B cell (primary cell): Measurements from ENCODE around the gene ZNF652. TPM values are rescaled to one million over a fixed set of nuclear protein-coding genes. Genes with fewer than 3 reads are reported as not detected.

Source experiments
- ATAC-seq: fragments of 200-7000 bp; cut with Tn5 transposase; one replicate; pipeline ENCODE4 v1.10.0; 2021; ENCODE audit warnings: low read depth, mild to moderate bottlenecking, moderate number of reproducible peaks, moderate library complexity
- CTCF ChIA-PET: fragments of 350-600 bp; sonication (Branson Sonifier 250); formaldehyde crosslinking; loops from one replicate; lab custom pipeline; 2021; ENCODE audit warnings: antibody characterized with exemption, inconsistent platforms; lab: Charles Lee
- POLR2A ChIA-PET: fragments of 350-600 bp; sonication (Branson Sonifier 250); formaldehyde crosslinking; loops from one replicate; lab custom pipeline; 2021; ENCODE audit warnings: antibody characterized with exemption; lab: Charles Lee
- DNase-seq: peaks from one replicate; pipeline ENCODE4 v3.0.0; 2013
- H2AFZ ChIP-seq: 2 replicates; pipeline ENCODE4 v1.6.1; 2012; ENCODE audit warnings: mild to moderate bottlenecking, low read depth, low read length; ENCODE audit not compliant: insufficient read depth, poor library complexity, severe bottlenecking
- H3K27ac ChIP-seq, 2 donors: 1 replicate in 1 of 2; 2 replicates in 1 of 2; pipeline ENCODE4 v1.5.1; 2012 to 2013; ENCODE audit warnings: low read length in 2 of 2, mild to moderate bottlenecking in 2 of 2, moderate library complexity in 1 of 2
- H3K27me3 ChIP-seq, 4 experiments: fragments of 200-600 bp in 1 of 4; sonication (generic) in 1 of 4; replicated peaks in 1 of 4; 1 replicate in 2 of 4; 2 replicates in 2 of 4; pipeline versions ENCODE4 v1.6.1 to v1.7.0; 2013 to 2016; ENCODE audit warnings: low read length in 3 of 4, mild to moderate bottlenecking in 2 of 4, mixed read lengths in 1 of 4, moderate library complexity in 1 of 4; ENCODE audit not compliant: insufficient read depth in 4 of 4, control insufficient read depth in 3 of 4; ENCODE audit errors: control extremely low read depth in 1 of 4
- H3K36me3 ChIP-seq, 2 experiments: replicated peaks in 1 of 2; 1 replicate in 1 of 2; 2 replicates in 1 of 2; pipeline versions ENCODE4 v1.6.1 to v1.7.1; 2013; ENCODE audit warnings: low read length in 1 of 2; ENCODE audit not compliant: insufficient read depth in 2 of 2, control insufficient read depth in 1 of 2; ENCODE audit errors: control extremely low read depth in 1 of 2, extremely low read depth in 1 of 2
- H3K4me1 ChIP-seq, 2 donors: fragments of 200-600 bp in 1 of 2; sonication (generic) in 1 of 2; 1 replicate in 1 of 2; 2 replicates in 1 of 2; pipeline versions ENCODE4 v1.5.1 to v1.6.1; 2013 to 2017; ENCODE audit warnings: low read length in 2 of 2; ENCODE audit not compliant: control insufficient read depth in 2 of 2, insufficient read depth in 2 of 2
- H3K4me2 ChIP-seq: replicated peaks from 2 replicates; pipeline ENCODE3; 2012; ENCODE audit warnings: mild to moderate bottlenecking, low read depth, low read length; ENCODE audit not compliant: poor library complexity, severe bottlenecking
- H3K4me3 ChIP-seq, 5 experiments: fragments of 200-600 bp in 1 of 5; sonication (generic) in 1 of 5; 1 replicate in 3 of 5; 2 replicates in 2 of 5; pipeline versions ENCODE4 v1.5.1 to v1.7.0; 2011 to 2016; ENCODE audit warnings: low read length in 4 of 5, mild to moderate bottlenecking in 4 of 5, low read depth in 2 of 5, control low read depth in 1 of 5, moderate library complexity in 1 of 5; ENCODE audit not compliant: insufficient read depth in 1 of 5; ENCODE audit errors: control extremely low read depth in 1 of 5, extremely low read depth in 1 of 5
- H3K79me2 ChIP-seq: fragments of 200-600 bp; sonication (generic); one replicate; pipeline ENCODE4 v1.6.0; 2016; ENCODE audit warnings: low read length; ENCODE audit not compliant: control insufficient read depth, insufficient read depth
- H3K9ac ChIP-seq: fragments of 200-600 bp; sonication (generic); 2 replicates; pipeline ENCODE4 v1.6.1; 2017; ENCODE audit warnings: mild to moderate bottlenecking, low read length, moderate library complexity
- H3K9me3 ChIP-seq, 3 donors: one replicate each; pipeline versions ENCODE4 v1.6.1 to v1.7.1; 2013; ENCODE audit warnings: low read length in 2 of 3; ENCODE audit not compliant: control insufficient read depth in 2 of 3, insufficient read depth in 1 of 3; ENCODE audit errors: control extremely low read depth in 1 of 3
- H4K20me1 ChIP-seq: 2 replicates; pipeline ENCODE4 v1.6.0; 2012; ENCODE audit warnings: mild to moderate bottlenecking, low read length; ENCODE audit not compliant: insufficient read depth, control insufficient read depth, poor library complexity, severe bottlenecking
- H3K27ac Mint-ChIP-seq: one replicate; pipeline ENCODE4 v1.8.0; 2021; ENCODE audit warnings: mixed read lengths
- H3K27me3 Mint-ChIP-seq: one replicate; pipeline ENCODE4 v1.8.0; 2021; ENCODE audit warnings: mixed read lengths
- H3K4me1 Mint-ChIP-seq: one replicate; pipeline ENCODE4 v1.8.0; 2021; ENCODE audit warnings: mixed read lengths
- H3K4me3 Mint-ChIP-seq: one replicate; pipeline ENCODE4 v1.8.0; 2021; ENCODE audit warnings: mixed read lengths
- H3K9me3 Mint-ChIP-seq: one replicate; pipeline ENCODE4 v1.8.0; 2022; ENCODE audit warnings: mixed read lengths; ENCODE audit not compliant: insufficient read depth
- EZH2 ChIP-seq: IDR thresholded peaks from 2 replicates; pipeline ENCODE4 v1.6.1; 2012; ENCODE audit warnings: borderline replicate concordance, low read depth, mild to moderate bottlenecking, moderate library complexity, low read length; ENCODE audit not compliant: insufficient read depth, poor library complexity, severe bottlenecking
- WGBS: methylation state at CpG from one replicate; pipeline ENCODE4 v1.1.5; 2013; ENCODE audit warnings: missing lambda C conversion rate; ENCODE audit not compliant: insufficient coverage; 5-methylcytosine and 5-hydroxymethylcytosine counted together
- intact Hi-C: fragments of 100-400 bp; cut with micrococcal nuclease; formaldehyde crosslinking; loops from one replicate; pipeline ENCODE4 v1.10.0; 2022
- polyA plus RNA-seq: library from polyadenylated mRNA; depleted of rRNA; stranded (reverse); fragments of >200 nt; gene quantifications from 2 replicates; pipeline ENCODE4 v1.2.3, GENCODE V29; 2012
- total RNA-seq, 2 donors: library from RNA; stranded (reverse); fragments of 120-200 nt in 1 of 2; gene quantifications; 1 replicate in 1 of 2; 2 replicates in 1 of 2; pipeline versions ENCODE4 v1.2.3 to v1.2.4, GENCODE V29; 2013 to 2022
- TF ChIP-seq, protein P1 (sequence below): fragments of 200-600 bp; IDR thresholded peaks from one replicate; pipeline ENCODE4 v1.8.0; 2022; ENCODE audit warnings: antibody characterized with exemption, mild to moderate bottlenecking

Gene ZNF652
- total and polyA plus RNA-seq, 2 donors (not counting 1 experiment from before 2014, with no cell fraction given), result 19.4 to 86.2 TPM

DNA sequence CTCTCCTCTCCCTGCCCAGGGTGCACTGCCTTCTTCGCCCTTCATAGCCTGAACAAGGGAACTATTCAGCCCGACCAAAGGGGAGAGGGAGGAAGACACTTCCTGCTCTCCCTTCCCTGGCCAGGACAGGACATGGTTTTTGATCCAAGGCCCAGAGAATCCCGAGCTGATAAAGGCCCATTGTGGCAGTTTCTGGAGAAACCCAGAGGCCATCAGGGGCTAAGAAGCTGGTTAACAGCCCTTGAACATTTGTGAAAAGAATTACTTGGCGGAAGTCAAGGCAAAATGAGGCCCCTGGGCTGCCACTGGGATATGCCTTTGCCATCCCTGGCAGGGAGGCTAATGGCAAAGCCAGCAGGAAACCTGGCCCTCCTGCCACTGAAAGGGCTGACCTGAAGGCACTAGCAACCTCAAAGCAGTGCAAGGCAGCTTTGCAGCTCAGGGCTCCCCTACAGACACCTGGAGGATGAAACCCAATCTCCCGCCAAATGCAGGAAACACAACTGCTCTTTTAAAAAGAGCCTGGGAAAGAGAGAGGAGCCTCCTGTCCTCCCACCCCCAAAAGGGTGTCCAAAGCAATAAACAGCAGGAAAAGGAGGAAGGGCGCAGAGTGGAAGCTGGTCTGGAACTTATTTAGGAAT, 40.0 kb upstream of the ZNF652 start:
- H3K27ac Mint-ChIP-seq, result no peak overlapping the region
- DNase-seq (no peak), ATAC-seq (no peak)
- no peak overlapping the region for H3K4me3 Mint-ChIP-seq
- H3K4me1 ChIP-seq, result peaks cover 19 to 27% of the 10 kb centered on the region in 2 donors
- intact Hi-C loops, result no loop called here
- TF ChIP-seq EZH2, result no peak
- TF ChIP-seq, protein P1, sequence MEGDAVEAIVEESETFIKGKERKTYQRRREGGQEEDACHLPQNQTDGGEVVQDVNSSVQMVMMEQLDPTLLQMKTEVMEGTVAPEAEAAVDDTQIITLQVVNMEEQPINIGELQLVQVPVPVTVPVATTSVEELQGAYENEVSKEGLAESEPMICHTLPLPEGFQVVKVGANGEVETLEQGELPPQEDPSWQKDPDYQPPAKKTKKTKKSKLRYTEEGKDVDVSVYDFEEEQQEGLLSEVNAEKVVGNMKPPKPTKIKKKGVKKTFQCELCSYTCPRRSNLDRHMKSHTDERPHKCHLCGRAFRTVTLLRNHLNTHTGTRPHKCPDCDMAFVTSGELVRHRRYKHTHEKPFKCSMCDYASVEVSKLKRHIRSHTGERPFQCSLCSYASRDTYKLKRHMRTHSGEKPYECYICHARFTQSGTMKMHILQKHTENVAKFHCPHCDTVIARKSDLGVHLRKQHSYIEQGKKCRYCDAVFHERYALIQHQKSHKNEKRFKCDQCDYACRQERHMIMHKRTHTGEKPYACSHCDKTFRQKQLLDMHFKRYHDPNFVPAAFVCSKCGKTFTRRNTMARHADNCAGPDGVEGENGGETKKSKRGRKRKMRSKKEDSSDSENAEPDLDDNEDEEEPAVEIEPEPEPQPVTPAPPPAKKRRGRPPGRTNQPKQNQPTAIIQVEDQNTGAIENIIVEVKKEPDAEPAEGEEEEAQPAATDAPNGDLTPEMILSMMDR, result no peak
- H3K79me2 ChIP-seq, result no peaks in the 10 kb centered on the region
- no peak overlapping the region for H3K4me3 ChIP-seq
- no peaks in the 10 kb centered on the region for H3K27me3 ChIP-seq
- H3K27me3 Mint-ChIP-seq, result no peaks in the 10 kb centered on the region
- no peak overlapping the region for H3K27ac ChIP-seq
- no peaks in the 10 kb centered on the region for H3K9me3 Mint-ChIP-seq
- no peak overlapping the region for H2AFZ ChIP-seq
- 97% methylated on average over 3 of the region's 6 CpGs for WGBS
- H3K4me1 Mint-ChIP-seq, result peaks cover 22% of the 10 kb centered on the region
- H3K36me3 ChIP-seq, result peaks cover 2 to 23% of the 10 kb centered on the region in 2 experiments
- ChIA-PET CTCF (interaction anchor here (1.6 kb wide), 1 partner anchor 86 kb away, joined by 4 read pairs; no protein-coding TSS in a partner anchor), POLR2A (no interaction called here)
- no peaks in the 10 kb centered on the region for H4K20me1 ChIP-seq
- H3K9me3 ChIP-seq, result no peaks in the 10 kb centered on the region
- no peak overlapping the region for H3K9ac ChIP-seq
- H3K4me2 ChIP-seq, result no peak overlapping the region

DNA sequence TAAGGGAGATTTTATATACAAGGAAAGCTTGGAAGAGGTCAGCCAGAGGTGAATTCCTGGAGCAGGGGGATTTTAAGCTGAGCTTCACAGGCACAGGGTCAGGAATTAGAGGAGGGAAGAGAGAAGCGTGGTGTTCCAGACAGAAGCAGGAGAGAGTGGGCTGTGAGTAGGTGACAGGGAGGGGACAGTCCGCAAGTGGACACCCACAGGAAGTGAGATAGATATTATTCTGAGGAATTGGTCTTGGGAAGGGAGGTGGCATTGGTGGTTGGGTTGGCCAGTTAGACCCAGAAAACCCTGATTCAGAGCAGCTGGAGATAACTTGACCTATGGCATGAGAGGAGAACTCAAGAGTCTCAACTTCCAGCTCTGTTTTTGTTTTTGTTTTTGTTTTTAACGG, 37.9 kb upstream of the ZNF652 start:
- no peak overlapping the region for H3K9ac ChIP-seq
- Mint-ChIP-seq H3K4me1 (peaks cover 24% of the 10 kb centered on the region), H3K4me3 (no peak overlapping the region), H3K27ac (no peak overlapping the region), H3K9me3 (no peaks in the 10 kb centered on the region), H3K27me3 (no peaks in the 10 kb centered on the region)
- no peaks in the 10 kb centered on the region for H3K9me3 ChIP-seq
- H3K4me1 ChIP-seq, result peaks cover 19 to 27% of the 10 kb centered on the region in 2 donors
- no peaks in the 10 kb centered on the region for H3K27me3 ChIP-seq
- ATAC-seq (no peak), DNase-seq (no peak)
- no peak for TF ChIP-seq EZH2
- TF ChIP-seq, protein P1, result no peak
- H3K4me2 ChIP-seq, result no peak overlapping the region
- 100% methylated on average over 2 of the region's 3 CpGs for WGBS
- no peak overlapping the region for H3K4me3 ChIP-seq
- H3K36me3 ChIP-seq, result peaks cover 0 to 3% of the 10 kb centered on the region in 2 experiments
- ChIA-PET POLR2A (interaction anchor here (0.6 kb wide), 1 partner anchor 437 kb away, joined by 12 read pairs; no protein-coding TSS in a partner anchor), CTCF (interaction anchor here (0.7 to 16.1 kb wide), 10 partner anchors 7 to 156 kb away, joined by 3 to 368 read pairs (median 4); partner anchors contain the start of gene PHB1)
- intact Hi-C loops, result no loop called here
- no peaks in the 10 kb centered on the region for H3K79me2 ChIP-seq
- no peak overlapping the region for H3K27ac ChIP-seq
- H2AFZ ChIP-seq, result no peak overlapping the region
- no peaks in the 10 kb centered on the region for H4K20me1 ChIP-seq
